GM08714 (cell line): ENCODE measurements around the gene THAP2.

ENCODE experiments used
- H3K4me3 ChIP-seq: fragments of 200-500 bp; sonication (Bioruptor generic); 2 replicates; pipeline ENCODE4 v1.5.1; 2014; ENCODE audit warnings: mild to moderate bottlenecking, low read length, inconsistent platforms
- ZNF274 ChIP-seq: IDR thresholded peaks from 2 replicates; pipeline ENCODE4 v1.6.1; 2012; ENCODE audit warnings: mild to moderate bottlenecking, low read depth, low read length

Gene THAP2

DNA sequence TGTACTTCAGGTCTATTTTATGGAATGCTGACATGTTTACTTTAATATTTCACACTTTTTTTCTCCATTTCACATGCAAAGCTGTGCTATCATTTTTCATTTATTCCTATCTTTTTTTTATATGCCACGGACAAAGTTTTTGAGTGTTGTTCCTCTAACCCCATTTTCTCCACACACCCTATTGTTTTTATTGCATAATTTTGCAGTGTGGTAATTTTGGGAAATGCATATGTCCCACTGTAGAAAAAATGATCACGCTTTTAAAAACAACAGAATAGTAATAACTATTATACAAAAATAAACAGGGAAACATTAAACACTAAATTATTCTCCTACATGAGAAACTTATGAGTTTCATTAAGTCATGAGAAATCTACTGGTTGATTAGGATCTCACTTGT, 14.7 kb upstream of the THAP2 start:
- no peak overlapping the region for H3K4me3 ChIP-seq
- no peak for TF ChIP-seq ZNF274

DNA sequence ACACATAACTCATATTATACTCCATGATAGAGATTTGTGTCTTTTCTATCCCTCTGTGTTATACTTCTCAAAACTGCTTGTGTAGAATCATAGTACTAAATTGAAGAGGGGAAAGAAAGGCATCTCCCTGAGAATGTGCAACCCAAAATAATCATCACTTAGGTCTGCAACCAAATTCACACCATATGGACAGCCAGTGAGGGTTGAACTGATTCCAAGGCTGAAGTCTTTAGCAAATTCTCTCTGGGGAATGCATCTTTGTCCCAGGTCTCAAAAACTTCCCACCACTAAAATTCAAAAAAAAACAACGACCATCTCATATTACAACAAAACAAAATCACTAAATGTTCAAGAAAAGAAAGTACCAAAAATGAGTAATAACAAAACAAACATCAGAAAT, 11.4 kb upstream of the THAP2 start:
- H3K4me3 ChIP-seq = no peak overlapping the region
- no peak for TF ChIP-seq ZNF274

DNA sequence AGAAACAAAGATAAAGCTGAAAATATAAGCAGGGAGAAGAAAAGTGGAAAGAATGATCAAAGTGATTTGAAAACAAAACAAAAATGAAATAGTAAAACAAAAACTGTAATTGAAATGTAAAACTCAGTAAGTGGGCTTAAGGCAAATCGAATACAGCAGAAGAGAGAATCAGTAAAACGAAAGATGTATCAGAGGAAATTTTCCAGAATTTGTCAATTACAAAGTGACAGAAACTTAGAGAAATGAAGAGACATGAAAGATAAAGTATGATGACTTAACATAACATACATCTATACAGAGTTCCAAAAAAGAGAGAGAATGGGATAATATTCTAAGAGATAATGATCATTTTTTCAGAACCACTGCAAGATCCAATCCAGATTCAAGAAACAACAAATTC, 11.0 kb upstream of the THAP2 start:
- no peak overlapping the region for H3K4me3 ChIP-seq
- TF ChIP-seq ZNF274 = no peak

DNA sequence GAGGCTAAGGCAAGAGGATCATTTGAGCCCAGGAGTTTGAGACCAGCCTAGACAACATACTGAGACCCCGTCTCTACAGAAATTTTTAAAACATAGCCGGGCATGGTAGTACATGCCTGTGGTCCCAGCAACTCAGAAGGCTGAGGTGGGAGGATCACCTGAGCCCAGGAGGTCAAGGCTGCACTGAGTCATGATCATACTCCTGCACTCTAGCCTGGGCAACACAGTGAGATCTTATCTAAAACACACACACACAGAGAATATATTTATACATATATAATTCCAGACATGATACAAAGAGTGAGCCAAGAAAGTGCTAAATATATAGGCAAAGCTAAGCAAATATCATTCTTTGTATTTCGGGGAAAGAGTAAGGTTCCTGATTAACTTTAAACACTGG, 9.9 kb upstream of the THAP2 start:
- H3K4me3 ChIP-seq = no peak overlapping the region
- TF ChIP-seq ZNF274 = no peak

DNA sequence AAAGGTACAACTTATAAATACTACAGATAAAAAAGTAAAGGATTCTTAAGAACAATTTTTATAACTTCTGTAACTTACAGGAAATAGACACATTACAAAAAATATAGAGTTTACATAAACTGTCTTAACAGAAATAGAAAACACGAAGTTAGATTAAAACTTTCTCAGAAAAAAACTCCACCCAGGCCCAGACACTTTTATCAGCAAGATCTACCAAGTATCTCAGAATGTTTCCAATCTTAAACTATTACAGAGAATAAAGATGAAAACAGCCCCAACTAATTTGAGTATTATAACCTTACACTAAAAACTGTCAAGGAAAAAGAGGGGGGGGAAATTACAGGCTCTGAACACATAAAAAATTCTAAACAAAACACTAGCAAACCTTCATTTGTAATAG, 8.6 kb upstream of the THAP2 start:
- H3K4me3 ChIP-seq = no peak overlapping the region
- TF ChIP-seq ZNF274 = no peak

DNA sequence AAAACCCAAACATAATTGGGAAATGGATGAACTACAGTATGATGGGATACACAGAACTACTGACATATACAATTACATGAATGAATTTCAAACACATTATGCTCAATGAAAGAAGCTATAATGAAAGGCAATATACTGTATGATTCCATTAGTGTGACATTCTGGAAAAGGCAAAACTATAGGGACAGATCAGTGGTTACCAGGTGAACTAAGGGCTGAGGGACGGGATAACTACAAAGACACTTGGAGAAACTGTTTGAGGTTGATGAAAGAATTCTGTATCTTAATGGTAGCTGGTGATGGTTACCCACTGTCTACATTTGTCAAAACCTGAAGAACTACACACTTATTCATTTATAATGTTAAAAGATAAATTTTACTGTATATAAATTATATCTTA, 8.2 kb upstream of the THAP2 start:
- no peak for TF ChIP-seq ZNF274
- H3K4me3 ChIP-seq = no peak overlapping the region

DNA sequence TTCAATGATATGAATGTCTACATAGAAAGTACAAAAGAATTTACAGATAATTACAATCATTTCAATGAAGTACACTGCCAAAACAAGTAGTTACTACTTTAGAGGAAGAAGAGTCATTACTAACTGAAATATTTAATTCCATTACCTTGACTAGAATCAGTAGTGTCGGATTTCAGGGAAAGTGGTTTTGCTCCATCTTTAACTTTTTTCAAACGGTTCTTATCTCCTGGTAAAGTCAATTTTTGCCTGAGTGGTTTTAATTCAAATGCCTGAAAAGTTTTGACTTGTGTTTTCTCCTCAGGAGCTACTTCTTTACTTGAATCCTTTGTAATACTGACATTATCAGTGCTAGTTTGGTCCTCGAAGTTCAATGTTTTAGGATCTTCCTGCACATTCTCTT, 7.4 kb upstream of the THAP2 start:
- TF ChIP-seq ZNF274 = no peak
- H3K4me3 ChIP-seq = no peak overlapping the region

DNA sequence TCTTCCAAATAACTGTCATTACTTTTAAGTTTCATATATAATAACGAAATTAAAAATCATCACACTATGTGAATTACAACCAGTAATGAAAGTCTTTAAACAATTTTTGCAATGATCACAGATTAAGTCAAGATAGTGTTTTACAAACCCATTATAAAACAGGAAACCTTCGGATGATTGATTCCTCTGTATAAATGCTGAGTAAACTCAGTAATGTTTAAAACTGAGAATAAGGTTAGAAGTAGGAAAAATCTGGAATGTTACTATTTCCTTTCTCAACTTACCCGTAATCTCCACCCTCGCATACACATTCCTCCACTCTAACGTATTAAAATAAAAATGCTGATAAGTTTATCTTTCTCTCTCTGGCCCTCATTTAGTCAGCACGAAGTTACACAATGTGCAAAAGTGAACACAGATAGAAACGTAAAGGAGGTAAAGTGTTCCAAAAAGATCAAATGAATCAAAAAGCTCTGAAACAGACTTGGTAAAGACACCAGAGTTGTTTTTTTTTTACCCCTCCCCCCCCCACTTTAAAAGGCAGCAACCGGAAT, 2.0 kb upstream of the THAP2 start:
- TF ChIP-seq ZNF274 = no peak
- peak overlapping the region; percentile 84 for H3K4me3 ChIP-seq

DNA sequence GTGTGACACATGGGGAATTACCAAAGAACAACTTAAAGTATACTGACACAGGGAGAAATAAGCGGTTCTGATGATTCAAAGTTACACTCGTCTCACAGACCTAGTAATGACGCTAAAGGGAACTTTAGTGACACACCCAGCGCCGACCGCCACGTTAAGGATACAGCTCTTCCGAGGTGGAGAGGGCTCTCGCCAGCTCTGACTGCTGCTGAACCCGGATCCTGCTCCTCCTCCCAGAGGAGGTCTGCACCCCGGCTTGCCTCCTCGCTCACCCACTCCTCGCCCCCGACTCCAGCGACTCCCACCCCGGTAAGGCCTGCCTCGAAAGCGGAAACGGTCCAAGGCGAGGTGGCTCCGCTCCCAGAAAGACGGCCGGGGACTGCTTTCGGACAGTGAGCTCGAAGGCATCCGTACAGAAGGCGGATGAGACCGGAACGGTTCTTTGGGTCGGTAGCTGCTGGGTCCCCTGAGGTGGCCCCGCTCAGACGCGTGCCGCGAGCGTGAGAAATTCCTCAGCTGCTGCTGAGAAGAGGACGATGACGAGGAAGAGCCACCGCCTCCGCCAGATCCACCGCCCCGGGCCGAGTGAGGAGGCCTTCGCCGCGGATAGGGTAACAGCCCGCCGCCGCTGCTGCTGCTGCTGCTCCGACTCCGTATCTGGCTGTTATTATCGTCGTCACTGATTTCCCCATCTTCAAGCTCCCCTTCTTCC, 1.1 kb upstream of the THAP2 start:
- peak overlapping the region; percentile 84 for H3K4me3 ChIP-seq
- TF ChIP-seq ZNF274 = no peak

DNA sequence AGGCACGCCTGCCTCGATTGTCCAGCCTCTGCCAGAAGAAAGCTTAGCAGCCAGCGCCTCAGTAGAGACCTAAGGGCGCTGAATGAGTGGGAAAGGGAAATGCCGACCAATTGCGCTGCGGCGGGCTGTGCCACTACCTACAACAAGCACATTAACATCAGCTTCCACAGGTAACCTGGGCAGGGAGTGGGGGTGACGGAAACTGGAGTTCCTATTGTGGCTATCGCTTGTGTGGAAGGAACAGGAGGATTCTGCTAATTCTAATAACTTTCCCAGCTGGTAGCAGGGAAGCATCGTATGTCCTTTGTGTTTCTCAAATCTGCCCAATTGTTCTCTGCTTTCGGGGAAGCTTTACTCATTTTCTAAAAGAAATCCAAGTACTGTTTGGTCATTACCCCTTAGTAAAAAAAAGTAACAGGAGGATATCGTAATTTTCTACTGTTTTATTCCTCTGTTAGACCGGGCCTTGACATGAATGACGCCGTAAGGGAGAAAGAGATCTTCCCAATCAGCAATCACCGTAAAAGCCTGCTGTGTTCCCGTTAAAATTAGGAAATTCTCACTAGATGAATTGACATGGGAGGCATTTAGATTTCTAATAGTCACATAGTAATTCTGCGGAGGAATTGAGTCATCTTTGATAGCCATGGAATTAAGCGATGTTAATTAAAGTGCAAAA, 449 bp downstream of the THAP2 start:
- peak overlapping the region; percentile 84 for H3K4me3 ChIP-seq
- TF ChIP-seq ZNF274 = no peak

DNA sequence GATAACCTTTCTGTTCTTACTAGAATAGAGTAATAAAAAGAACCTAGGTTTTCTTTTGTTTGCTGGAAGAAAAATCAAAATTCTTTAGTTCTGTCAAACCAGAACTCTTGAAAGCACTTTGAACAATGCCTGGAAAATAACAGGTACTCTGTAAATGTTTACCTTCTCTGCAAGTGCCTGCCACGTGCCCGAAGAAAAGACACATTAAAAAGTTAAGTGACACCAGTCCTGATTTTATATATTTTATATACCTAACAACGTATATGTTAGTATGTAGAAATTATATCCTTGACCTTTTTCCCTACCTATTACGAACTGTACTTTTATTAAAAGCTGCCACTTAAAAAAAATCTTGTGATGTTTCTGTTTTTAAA, 976 bp downstream of the THAP2 start:
- TF ChIP-seq ZNF274 = no peak

DNA sequence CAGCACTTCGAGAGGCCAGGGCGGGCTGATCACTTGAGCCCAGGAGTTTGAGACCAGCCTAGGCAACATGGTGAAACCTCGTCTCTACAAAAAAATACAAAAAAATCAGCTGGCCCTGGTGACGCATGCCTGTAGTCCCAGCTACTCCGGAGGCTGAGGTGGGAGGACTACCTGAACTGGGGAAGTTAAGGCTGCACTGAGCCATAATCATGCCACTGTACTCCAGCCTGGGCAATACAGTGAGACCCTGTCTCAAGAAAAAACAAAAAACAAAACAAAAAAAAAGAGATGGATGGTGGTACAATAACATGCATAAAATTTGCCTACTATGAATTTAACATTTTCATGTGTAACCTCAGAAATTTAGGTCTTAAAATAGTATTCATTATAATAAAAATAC, 2.2 kb downstream of the THAP2 start:
- no peak overlapping the region for H3K4me3 ChIP-seq
- TF ChIP-seq ZNF274 = no peak

More for the DNA sequence above, 976 bp downstream of the THAP2 start:
- peak overlapping the region; percentile 84; the same call in 1 of the 2 replicates for H3K4me3 ChIP-seq

DNA sequence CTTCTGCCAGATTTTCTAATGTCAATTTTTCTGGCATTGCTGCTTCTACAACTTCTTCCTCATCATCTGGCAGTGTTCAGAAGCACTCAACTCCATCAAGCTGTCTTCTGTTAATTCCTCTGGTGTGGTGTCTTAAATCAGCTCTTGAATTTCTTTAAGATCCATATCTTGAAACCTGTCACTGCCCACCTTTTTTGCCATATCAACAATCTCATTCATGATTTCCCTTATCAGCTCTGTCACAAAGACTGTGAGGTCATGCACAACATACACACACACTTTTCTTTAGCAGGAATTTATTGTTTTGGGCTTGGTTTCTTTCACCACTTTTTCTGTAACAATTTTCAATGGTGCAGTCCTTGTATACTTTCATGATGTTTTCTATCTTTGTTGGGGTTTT, 7.2 kb downstream of the THAP2 start:
- TF ChIP-seq ZNF274 = no peak
- H3K4me3 ChIP-seq = no peak overlapping the region

DNA sequence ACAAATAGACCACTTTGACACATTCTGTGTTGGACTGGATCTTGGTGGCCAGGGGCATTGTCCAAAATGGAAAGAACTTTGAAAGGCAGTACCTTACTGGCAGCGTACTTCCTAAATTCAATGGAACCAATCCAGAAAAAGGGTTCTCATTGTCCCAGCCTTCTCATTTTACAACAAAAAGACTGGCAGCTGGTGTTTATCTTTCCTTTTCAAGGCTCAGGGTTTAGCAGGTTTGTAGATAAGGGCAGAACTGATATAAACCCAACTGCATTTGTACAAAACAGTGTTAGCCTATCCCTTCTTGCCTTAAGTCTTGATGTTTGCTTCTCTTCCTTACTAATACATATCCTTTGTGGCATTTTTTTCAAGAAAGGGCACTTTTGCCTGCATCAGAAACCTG, 7.7 kb downstream of the THAP2 start:
- no peak overlapping the region for H3K4me3 ChIP-seq
- TF ChIP-seq ZNF274 = no peak

DNA sequence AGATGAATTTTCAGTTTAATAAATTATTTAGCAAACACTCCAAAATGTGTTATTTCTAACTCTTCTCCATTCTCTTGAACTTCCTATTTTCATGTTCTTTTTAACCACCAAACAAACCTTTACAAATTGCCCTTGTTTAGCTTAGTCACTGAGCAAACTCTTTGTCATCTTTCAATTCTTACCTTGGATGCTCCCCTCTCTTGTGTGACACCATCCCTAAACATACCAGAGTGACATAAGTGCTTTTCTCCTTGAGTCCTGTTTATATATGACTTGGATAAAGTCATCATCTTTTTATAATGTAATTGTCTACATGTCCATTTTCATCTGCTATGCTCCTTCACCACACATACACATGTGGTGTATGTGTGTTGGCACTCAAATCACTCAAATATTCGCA, 18.4 kb downstream of the THAP2 start:
- no peak overlapping the region for H3K4me3 ChIP-seq
- TF ChIP-seq ZNF274 = no peak

DNA sequence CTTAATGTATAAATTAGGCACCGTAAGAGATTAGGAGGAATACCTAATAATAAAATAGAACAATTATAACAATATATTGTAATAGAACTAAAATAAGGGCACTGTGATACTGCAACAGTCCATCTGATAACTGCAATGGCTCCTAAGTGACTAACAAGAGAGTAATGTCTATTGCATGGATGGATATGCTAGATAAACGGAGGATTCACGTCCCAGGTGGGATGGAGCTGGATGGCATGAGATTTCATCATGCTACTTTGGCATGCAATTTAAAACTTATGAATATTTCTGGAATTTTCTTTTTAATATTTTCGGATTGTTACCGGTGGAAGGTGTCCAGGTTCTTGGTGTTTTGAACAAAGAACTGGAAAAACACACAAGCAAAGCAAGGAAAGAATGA, 19.5 kb downstream of the THAP2 start:
- TF ChIP-seq ZNF274 = no peak
- no peak overlapping the region for H3K4me3 ChIP-seq

DNA sequence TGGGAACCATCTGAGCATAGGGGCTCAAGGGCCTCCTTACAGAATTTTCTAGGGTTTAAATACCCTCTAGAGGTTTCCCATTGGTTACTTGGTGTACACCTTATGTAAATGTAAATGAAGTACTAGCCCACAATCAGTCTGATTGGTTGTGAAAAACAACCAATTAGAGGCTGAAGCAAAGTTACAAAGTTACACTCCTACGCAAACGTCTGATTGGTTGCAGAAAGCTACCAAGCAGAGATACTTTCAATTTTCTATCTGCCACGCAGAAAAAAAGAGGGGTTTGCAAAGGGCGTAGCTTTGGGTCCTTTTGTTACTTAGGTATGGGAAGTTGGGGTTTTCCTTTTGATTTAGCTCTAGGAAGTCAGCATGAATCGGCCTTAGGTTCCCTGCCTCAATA, 20.0 kb downstream of the THAP2 start:
- TF ChIP-seq ZNF274 = no peak

More for the DNA sequence above, 20.0 kb downstream of the THAP2 start:
- no peak overlapping the region for H3K4me3 ChIP-seq
